Hematopoietic multipotent progenitor cell treated with erythropoietin and hydrocortisone succinate and interleukin-3 and kit ligand, for 4 days (in vitro differentiated cells): Measurements from ENCODE around the gene PLD6.
A peak's percentile ranks its signal among the peaks of the same experiment; 100 is the strongest.

Source experiments
- DNase-seq: peaks from one replicate; pipeline ENCODE4 v3.0.0-alpha.2; 2015

Gene PLD6

GRCh38 chr17:17152385-17152784 lies 53.7 kb downstream of the PLD6 start:
- peak; percentile 54 for DNase-seq

GRCh38 chr17:17151962-17152361 lies 54.2 kb downstream of the PLD6 start:
- peak; percentile 88 for DNase-seq

DNA sequence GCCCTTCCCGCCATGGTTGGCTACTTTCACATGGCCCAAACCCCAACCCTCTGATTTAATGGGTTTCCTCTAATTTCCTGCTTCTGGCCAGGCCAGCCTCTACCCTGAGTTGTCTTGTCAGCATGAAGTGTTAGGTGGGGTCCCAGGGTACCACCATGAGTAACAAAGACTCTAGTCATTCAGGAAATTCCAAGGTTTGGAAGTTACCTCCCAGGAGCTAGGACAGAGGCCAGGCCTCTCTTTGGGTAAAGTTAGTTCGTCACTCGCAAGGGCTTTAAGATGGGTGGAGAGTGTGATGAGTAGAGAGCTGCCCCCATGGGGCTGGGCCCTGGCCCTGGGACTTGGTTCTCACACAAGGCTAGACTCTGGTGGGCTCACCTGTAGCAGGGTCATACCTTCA lies 54.6 kb downstream of the PLD6 start:
- no peak for DNase-seq

GRCh38 chr17:17151055-17151454 lies 55.1 kb downstream of the PLD6 start:
- DNase-seq: no peak
